ENCODE results near the gene FBXW4. TPM values are rescaled to one million over a fixed set of nuclear protein-coding genes. Genes with fewer than 3 reads are reported as not detected.

Gene FBXW4
- total RNA-seq, 4 donors from 2014 or later, result 48.4 to 91.6 (median 55.6) TPM

DNA sequence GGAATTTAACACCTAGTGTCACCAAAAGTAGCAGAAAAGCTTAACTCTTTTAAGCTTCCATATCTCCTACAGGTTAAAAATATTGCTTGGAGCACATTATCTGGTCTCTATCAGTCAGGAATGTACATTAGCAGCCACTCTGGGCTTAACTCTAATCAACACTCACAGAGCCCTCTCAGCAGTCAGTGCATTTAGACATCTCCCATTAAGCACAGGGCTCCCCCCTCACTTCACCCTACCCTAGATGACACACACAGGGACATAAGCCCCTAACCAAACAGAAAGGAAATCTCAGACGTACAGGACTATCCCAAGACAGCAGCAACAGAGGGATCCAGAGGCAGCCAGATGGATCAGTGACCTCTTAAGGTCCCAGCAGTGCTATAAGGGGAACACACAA lies 26.4 kb downstream of the FBXW4 start:
- peaks cover 0 to 58% (median 22%) of the 10 kb centered on the region in 4 donors for H3K36me3 ChIP-seq
- WGBS, 2 donors (ENCODE audit: low coverage in 1 of 2), result 85% methylated on average over 1 of the region's 1 CpG; no CpG with 5 or more reads in 1 of the 2 donors

DNA sequence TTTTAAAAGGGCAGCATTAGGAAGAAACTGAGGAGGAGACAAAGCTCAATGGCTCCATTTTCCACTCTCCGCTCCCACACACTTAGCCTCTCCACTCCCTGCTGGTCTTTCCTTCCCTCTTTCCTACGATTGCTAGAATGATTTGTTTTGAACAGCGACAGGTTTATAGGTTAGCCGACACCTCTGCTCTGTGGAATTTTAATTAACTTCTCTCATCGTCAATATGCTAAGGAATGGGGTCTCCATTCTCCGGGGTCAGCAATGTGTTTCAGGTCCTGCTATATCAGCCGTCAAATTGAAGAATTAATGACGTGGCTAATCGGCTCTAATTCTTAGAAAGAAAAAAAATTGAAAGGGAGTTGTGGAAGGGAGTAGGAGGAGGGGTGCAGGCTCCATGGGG lies 28.9 kb downstream of the FBXW4 start:
- Histone ChIP-seq H3K27ac (no peak overlapping the region), H3K36me3 (peaks cover 0 to 46% (median 16%) of the 10 kb centered on the region in 4 donors), H3K27me3 (no peaks in the 10 kb centered on the region), H3K4me1 (no peaks in the 10 kb centered on the region), H3K4me3 (no peak overlapping the region), H3K9me3 (no peaks in the 10 kb centered on the region)
- WGBS, 2 donors (ENCODE audit: low coverage in 1 of 2), result 76 to 84% methylated on average over 5 to 9 of the region's 9 CpGs
- in situ Hi-C loops (cut with MboI; ENCODE audit: low pct_ligation_motif_present in 1 of 4, low pct_unique_long_range_greater_than_20kb in 1 of 4, low sequenced_read_pairs in 3 of 4), result no loop called here
- DNase-seq, result no peak
- intact Hi-C loops (cut with DNase I; ENCODE audit: low total_unique reads), result no loop called here
- TF ChIP-seq POLR2A (IDR thresholded peaks at IDR 0.05), result no peak
- TF ChIP-seq POLR2AphosphoS5 (IDR thresholded peaks at IDR 0.05), result no peak
- no peak for TF ChIP-seq EP300 (IDR thresholded peaks at IDR 0.05; ENCODE audit: low read depth)
- TF ChIP-seq, protein P1, sequence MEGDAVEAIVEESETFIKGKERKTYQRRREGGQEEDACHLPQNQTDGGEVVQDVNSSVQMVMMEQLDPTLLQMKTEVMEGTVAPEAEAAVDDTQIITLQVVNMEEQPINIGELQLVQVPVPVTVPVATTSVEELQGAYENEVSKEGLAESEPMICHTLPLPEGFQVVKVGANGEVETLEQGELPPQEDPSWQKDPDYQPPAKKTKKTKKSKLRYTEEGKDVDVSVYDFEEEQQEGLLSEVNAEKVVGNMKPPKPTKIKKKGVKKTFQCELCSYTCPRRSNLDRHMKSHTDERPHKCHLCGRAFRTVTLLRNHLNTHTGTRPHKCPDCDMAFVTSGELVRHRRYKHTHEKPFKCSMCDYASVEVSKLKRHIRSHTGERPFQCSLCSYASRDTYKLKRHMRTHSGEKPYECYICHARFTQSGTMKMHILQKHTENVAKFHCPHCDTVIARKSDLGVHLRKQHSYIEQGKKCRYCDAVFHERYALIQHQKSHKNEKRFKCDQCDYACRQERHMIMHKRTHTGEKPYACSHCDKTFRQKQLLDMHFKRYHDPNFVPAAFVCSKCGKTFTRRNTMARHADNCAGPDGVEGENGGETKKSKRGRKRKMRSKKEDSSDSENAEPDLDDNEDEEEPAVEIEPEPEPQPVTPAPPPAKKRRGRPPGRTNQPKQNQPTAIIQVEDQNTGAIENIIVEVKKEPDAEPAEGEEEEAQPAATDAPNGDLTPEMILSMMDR (IDR thresholded peaks at IDR 0.05), result no peak

More for the DNA sequence above, 26.4 kb downstream of the FBXW4 start:
- H3K27ac ChIP-seq, result no peak overlapping the region
- no peaks in the 10 kb centered on the region for H3K4me1 ChIP-seq
- no peaks in the 10 kb centered on the region for H3K27me3 ChIP-seq
- in situ Hi-C loops (cut with MboI; ENCODE audit: low pct_ligation_motif_present in 1 of 4, low pct_unique_long_range_greater_than_20kb in 1 of 4, low sequenced_read_pairs in 3 of 4), result no loop called here
- TF ChIP-seq POLR2AphosphoS5 (IDR thresholded peaks at IDR 0.05) (no peak), EP300 (IDR thresholded peaks at IDR 0.05; ENCODE audit: low read depth) (no peak), POLR2A (IDR thresholded peaks at IDR 0.05) (no peak)
- TF ChIP-seq, protein P1 (IDR thresholded peaks at IDR 0.05), result no peak
- no peak overlapping the region for H3K4me3 ChIP-seq
- no peak for DNase-seq
- intact Hi-C loops (cut with DNase I; ENCODE audit: low total_unique reads), result no loop called here
- no peaks in the 10 kb centered on the region for H3K9me3 ChIP-seq

DNA sequence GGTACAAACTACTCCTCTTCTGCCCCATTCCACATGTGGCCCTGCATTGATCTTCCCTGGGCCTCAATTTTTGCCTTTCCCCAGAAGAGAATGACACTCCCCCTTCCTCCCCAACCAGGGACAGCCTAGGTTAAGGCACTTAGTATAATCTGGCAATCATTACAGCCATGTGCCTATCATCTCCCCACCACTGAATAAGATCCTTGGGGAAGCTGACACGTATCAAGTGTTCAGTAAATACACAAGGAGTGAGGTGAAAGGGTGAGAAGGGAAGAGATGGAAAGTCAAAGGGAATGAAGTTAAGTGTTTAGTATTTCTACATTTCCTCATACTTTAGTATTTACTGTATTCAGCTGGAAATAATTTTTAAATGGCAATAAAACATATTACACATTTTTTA lies 31.9 kb downstream of the FBXW4 start:
- Histone ChIP-seq H3K36me3 (peaks cover 0 to 25% (median 10%) of the 10 kb centered on the region in 4 donors), H3K4me1 (no peaks in the 10 kb centered on the region), H3K27me3 (no peaks in the 10 kb centered on the region), H3K27ac (no peak overlapping the region), H3K4me3 (no peak overlapping the region), H3K9me3 (no peaks in the 10 kb centered on the region)
- intact Hi-C loops (cut with DNase I; ENCODE audit: low total_unique reads), result no loop called here
- TF ChIP-seq POLR2A (IDR thresholded peaks at IDR 0.05) (no peak), EP300 (IDR thresholded peaks at IDR 0.05; ENCODE audit: low read depth) (no peak), POLR2AphosphoS5 (IDR thresholded peaks at IDR 0.05) (no peak)
- TF ChIP-seq, protein P1 (IDR thresholded peaks at IDR 0.05), result no peak
- DNase-seq, result no peak
- 74 to 100% methylated on average over 1 of the region's 1 CpG for WGBS, 2 donors (ENCODE audit: low coverage in 1 of 2)
- in situ Hi-C loops (cut with MboI; ENCODE audit: low pct_ligation_motif_present in 1 of 4, low pct_unique_long_range_greater_than_20kb in 1 of 4, low sequenced_read_pairs in 3 of 4), result no loop called here

DNA sequence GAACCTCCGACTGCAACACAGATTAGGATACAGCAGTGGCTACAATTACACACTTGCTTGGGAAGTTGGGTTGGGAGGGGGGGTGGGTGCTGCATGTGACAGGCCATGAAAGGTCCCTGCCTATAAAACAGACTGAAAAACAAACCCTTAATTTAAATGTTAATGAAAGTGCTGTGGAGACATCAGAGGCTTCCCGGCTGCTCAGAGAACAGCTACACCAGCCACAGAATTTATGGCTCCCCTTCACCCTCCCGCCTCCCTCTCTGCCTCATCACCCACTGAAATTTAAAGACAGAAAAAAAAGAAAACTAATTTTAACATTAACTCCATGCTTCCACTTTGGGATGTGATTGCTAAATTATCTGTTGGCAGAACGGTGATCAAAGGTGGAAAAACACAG lies 34.7 kb downstream of the FBXW4 start:
- WGBS, 2 donors (ENCODE audit: low coverage in 1 of 2), result 78 to 81% methylated on average over 4 of the region's 4 CpGs
- intact Hi-C loops (cut with DNase I; ENCODE audit: low total_unique reads), result no loop called here

More for the DNA sequence above, 34.7 kb downstream of the FBXW4 start:
- Histone ChIP-seq H3K36me3 (peaks cover 0 to 8% (median 2%) of the 10 kb centered on the region in 4 donors), H3K4me1 (no peaks in the 10 kb centered on the region), H3K9me3 (no peaks in the 10 kb centered on the region), H3K27me3 (no peaks in the 10 kb centered on the region), H3K27ac (no peak overlapping the region), H3K4me3 (no peak overlapping the region)
- no peak for DNase-seq
- in situ Hi-C loops (cut with MboI; ENCODE audit: low pct_ligation_motif_present in 1 of 4, low pct_unique_long_range_greater_than_20kb in 1 of 4, low sequenced_read_pairs in 3 of 4), result no loop called here
- TF ChIP-seq EP300 (IDR thresholded peaks at IDR 0.05; ENCODE audit: low read depth), result no peak
- no peak for TF ChIP-seq POLR2AphosphoS5 (IDR thresholded peaks at IDR 0.05)
- no peak for TF ChIP-seq POLR2A (IDR thresholded peaks at IDR 0.05)
- TF ChIP-seq, protein P1 (IDR thresholded peaks at IDR 0.05), result no peak

Data from transverse colon (tissue), 4 donors.